Adrenal gland (tissue), 12 donors: ENCODE measurements around the gene CSPG4. TPM values are rescaled to one million over a fixed set of nuclear protein-coding genes. Genes with fewer than 3 reads are reported as not detected.
"Not testable (repeated sequence)": the region's sequence is repeated elsewhere in the genome, so short reads cannot be mapped to it uniquely, and the experiment has no call there.

ENCODE experiments used
- DNase-seq, 7 donors: peaks; one replicate each; pipeline ENCODE4 v3.0.0-alpha.2; 2019 to 2020
- H3K27ac ChIP-seq, 5 donors: fragments of 200-600 bp; sonication (generic) in 4 of 5; 1 replicate in 3 of 5; 2 replicates in 2 of 5; pipeline versions ENCODE4 v1.5.1 to v1.8.0; 2016 to 2020; ENCODE audit warnings: mild to moderate bottlenecking in 1 of 5
- H3K27me3 ChIP-seq: fragments of 200-600 bp; 2 replicates; pipeline ENCODE4 v1.8.0; 2021
- H3K36me3 ChIP-seq, 2 donors: fragments of 200-600 bp; replicated peaks in 1 of 2; 1 replicate in 1 of 2; 2 replicates in 1 of 2; pipeline versions ENCODE4 v1.5.1 to v1.8.0; 2018 to 2022
- H3K4me1 ChIP-seq, 2 donors: fragments of 200-600 bp; replicated peaks in 1 of 2; 1 replicate in 1 of 2; 2 replicates in 1 of 2; pipeline versions ENCODE4 v1.5.1 to v1.8.0; 2018 to 2021
- H3K4me3 ChIP-seq, 4 donors: fragments of 200-600 bp; sonication (generic) in 3 of 4; one replicate each; pipeline ENCODE4 v1.5.1; 2016 to 2018
- H3K9me3 ChIP-seq, 3 donors: fragments of 200-600 bp; sonication (generic) in 1 of 3; replicated peaks in 1 of 3; 1 replicate in 2 of 3; 2 replicates in 1 of 3; pipeline versions ENCODE4 v1.5.1 to v1.8.0; 2016 to 2021
- CTCF ChIP-seq, 6 experiments: fragments of 450-650 bp in 4 of 6; fragments of 200-600 bp in 2 of 6; sonication (generic) in 1 of 6; IDR thresholded peaks; 1 replicate in 5 of 6; 2 replicates in 1 of 6; pipeline versions ENCODE4 v1.5.1 to v1.8.0; 2016 to 2021; ENCODE audit warnings: antibody characterized with exemption in 6 of 6, mild to moderate bottlenecking in 2 of 6, moderate library complexity in 1 of 6
- POLR2A ChIP-seq, 2 donors: fragments of 450-650 bp; IDR thresholded peaks; one replicate each; pipeline ENCODE4 v1.6.1; 2017; ENCODE audit warnings: antibody characterized with exemption in 2 of 2, mild to moderate bottlenecking in 2 of 2, moderate library complexity in 1 of 2
- WGBS, 4 donors: extraction: QIAGEN DNeasy Blood & Tissue Kit in 2 of 4; methylation state at CpG; one replicate each; pipeline versions ENCODE4 v1.1.5 to v1.1.7; 2013 to 2017; 5-methylcytosine and 5-hydroxymethylcytosine counted together
- intact Hi-C, 2 donors: fragments of 100-400 bp; cut with DNase I; formaldehyde crosslinking; loops; one replicate each; pipeline versions ENCODE4 v1.14.1 to v1.15.0; 2022 to 2023
- polyA plus RNA-seq, 3 donors: library from polyadenylated mRNA; stranded (reverse); fragments of 200-250 nt in 2 of 3; fragments of 350-450 nt in 1 of 3; fragmentation: Illumina TruSeq in 1 of 3; extraction: RNeasy Lipid Tissue Mini Kit (QIAGEN cat#74804) in 1 of 3; gene quantifications; one replicate each; pipeline ENCODE4 v1.2.3, GENCODE V29; 2013 to 2014
- total RNA-seq, 9 donors: library from RNA; depleted of rRNA in 4 of 9; stranded (reverse); fragments of >200 nt in 4 of 9; fragments of 120-200 nt in 1 of 9; fragmentation: NEBNext Ultra II Directional in 1 of 9; extraction: Animal tissue kit (Norgen Biotek cat#: 25700) in 1 of 9; gene quantifications; one replicate each; pipeline versions ENCODE4 v1.1.0 to v1.2.4, GENCODE V29; 2013 to 2023
- donor health status: healthy with polysubstance abuse.
- donor health status: Bipolar disorder and iron deficiency.
- donor health status: DM: yes; HTN: yes; CAD: no.
- donor health status: DM: no; HTN: no; CAD: no.
- donor health status: DM: no; HTN: no; CAD: no.
- donor health status: DM: yes; HTN: yes; CAD: no.

The CSPG4 gene
- total and polyA plus RNA-seq, 12 donors = 0.55 to 6.6 (median 2.8) TPM

- H3K27ac ChIP-seq = no peak overlapping the region
Observed at GRCh38 chr15:75680007-75680789, 32.5 kb downstream of the CSPG4 start.

GRCh38 chr15:75678324-75678690, 34.3 kb downstream of the CSPG4 start:
- intact Hi-C loops, H3K4me1 ChIP-seq, H3K27ac ChIP-seq, H3K4me3 ChIP-seq, H3K9me3 ChIP-seq, H3K27me3 ChIP-seq, H3K36me3 ChIP-seq, DNase-seq: not testable (repeated sequence)
- WGBS, 4 donors = 90 to 95% (median 92%) methylated on average over 6 of the region's 6 CpGs

More at GRCh38 chr15:75680007-75680789, 32.5 kb downstream of the CSPG4 start:
- Histone ChIP-seq H3K4me3 (no peak overlapping the region), H3K27me3 (no peaks in the 10 kb centered on the region), H3K9me3 (no peaks in the 10 kb centered on the region), H3K36me3 (no peaks in the 10 kb centered on the region), H3K4me1 (no peaks in the 10 kb centered on the region)
- WGBS, 4 donors = 75 to 80% (median 77%) methylated on average over 11 of the region's 11 CpGs
- no peak for DNase-seq
- TF ChIP-seq POLR2A (IDR thresholded peaks at IDR 0.05) = no peak
- TF ChIP-seq CTCF (IDR thresholded peaks at IDR 0.05) = no peak
- intact Hi-C loops = loop anchor here in 1 of 2 donors (10.0 kb wide), 1 partner anchor 125 kb away; no protein-coding TSS in a partner anchor

- H3K4me3 ChIP-seq = no peak overlapping the region
- 73 to 86% (median 84%) methylated on average over 10 to 16 of the region's 16 CpGs for WGBS, 4 donors
- intact Hi-C loops = no loop called here
- peaks cover 0 to 8% of the 10 kb centered on the region in 2 donors for H3K4me1 ChIP-seq
- no peaks in the 10 kb centered on the region for H3K9me3 ChIP-seq
- DNase-seq = no peak
- no peak for TF ChIP-seq CTCF (IDR thresholded peaks at IDR 0.05)
- no peak for TF ChIP-seq POLR2A (IDR thresholded peaks at IDR 0.05)
- H3K27me3 ChIP-seq = no peaks in the 10 kb centered on the region
- H3K36me3 ChIP-seq = no peaks in the 10 kb centered on the region
- no peak overlapping the region for H3K27ac ChIP-seq
Observed at GRCh38 chr15:75677465-75678323, 35.0 kb downstream of the CSPG4 start.

GRCh38 chr15:75676688-75677464, 35.8 kb downstream of the CSPG4 start:
- Histone ChIP-seq H3K27me3 (no peaks in the 10 kb centered on the region), H3K4me1 (peaks cover 0 to 8% of the 10 kb centered on the region in 2 donors), H3K27ac (no peak overlapping the region), H3K9me3 (no peaks in the 10 kb centered on the region), H3K36me3 (no peaks in the 10 kb centered on the region), H3K4me3 (no peak overlapping the region)
- intact Hi-C loops = no loop called here
- no peak for DNase-seq
- WGBS, 4 donors = 79 to 87% (median 84%) methylated on average over 10 to 30 of the region's 30 CpGs
- TF ChIP-seq POLR2A (IDR thresholded peaks at IDR 0.05) (no peak), CTCF (IDR thresholded peaks at IDR 0.05) (no peak)
